ENCODE measurements around the gene NDUFB7. TPM values are rescaled to one million over a fixed set of nuclear protein-coding genes. Genes with fewer than 3 reads are reported as not detected.
A peak's percentile ranks its signal among the peaks of the same experiment; 100 is the strongest.

Gene NDUFB7
- total and polyA plus RNA-seq, 12 donors = 347 to 1,673 (median 476) TPM

GRCh38 chr19:14517840-14518505 lies 53.9 kb downstream of the NDUFB7 start, which contains the start of gene DNAJB1:
TSS of gene DNAJB1 (minus strand) at chr19:14518397. CDS start at chr19:14518349, 48 bp downstream.
- Histone ChIP-seq H3K27me3 (no peaks in the 10 kb centered on the region), H3K9me3 (no peaks in the 10 kb centered on the region), H3K36me3 (peaks cover 0 to 38% (median 23%) of the 10 kb centered on the region in 9 donors), H3K27ac (peak within 1 kb of the TSS; percentile 96 to 100 (median 100)), H3K4me1 (peaks cover 15 to 55% (median 42%) of the 10 kb centered on the region in 9 donors), H3K4me3 (peak within 1 kb of the TSS; percentile 65 to 99 (median 92))
- intact Hi-C loops (cut with DNase I) = loop anchor here in 2 of 10 donors (1.0 to 2.0 kb wide), 2 partner anchors 21 to 22 kb away; partner anchors contain the start of gene GIPC1 (in 2 of the 2)
- ATAC-seq (peak; percentile 81 to 90 (median 88)), DNase-seq (peak; percentile 83 to 87)
- TF ChIP-seq, protein P1, sequence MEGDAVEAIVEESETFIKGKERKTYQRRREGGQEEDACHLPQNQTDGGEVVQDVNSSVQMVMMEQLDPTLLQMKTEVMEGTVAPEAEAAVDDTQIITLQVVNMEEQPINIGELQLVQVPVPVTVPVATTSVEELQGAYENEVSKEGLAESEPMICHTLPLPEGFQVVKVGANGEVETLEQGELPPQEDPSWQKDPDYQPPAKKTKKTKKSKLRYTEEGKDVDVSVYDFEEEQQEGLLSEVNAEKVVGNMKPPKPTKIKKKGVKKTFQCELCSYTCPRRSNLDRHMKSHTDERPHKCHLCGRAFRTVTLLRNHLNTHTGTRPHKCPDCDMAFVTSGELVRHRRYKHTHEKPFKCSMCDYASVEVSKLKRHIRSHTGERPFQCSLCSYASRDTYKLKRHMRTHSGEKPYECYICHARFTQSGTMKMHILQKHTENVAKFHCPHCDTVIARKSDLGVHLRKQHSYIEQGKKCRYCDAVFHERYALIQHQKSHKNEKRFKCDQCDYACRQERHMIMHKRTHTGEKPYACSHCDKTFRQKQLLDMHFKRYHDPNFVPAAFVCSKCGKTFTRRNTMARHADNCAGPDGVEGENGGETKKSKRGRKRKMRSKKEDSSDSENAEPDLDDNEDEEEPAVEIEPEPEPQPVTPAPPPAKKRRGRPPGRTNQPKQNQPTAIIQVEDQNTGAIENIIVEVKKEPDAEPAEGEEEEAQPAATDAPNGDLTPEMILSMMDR (IDR thresholded peaks at IDR 0.05) = no peak
- 0% methylated on average over 78 to 81 of the region's 82 CpGs for WGBS, 2 donors

- peak overlapping the region; percentile 96 to 100 (median 100) for H3K27ac ChIP-seq
- peaks cover 15 to 55% (median 42%) of the 10 kb centered on the region in 9 donors for H3K4me1 ChIP-seq
- peak overlapping the region; percentile 65 to 99 (median 92) for H3K4me3 ChIP-seq
- H3K27me3 ChIP-seq = no peaks in the 10 kb centered on the region
- no peaks in the 10 kb centered on the region for H3K9me3 ChIP-seq
- DNase-seq (no peak), ATAC-seq (peak in 1 of 8 donors; percentile 0)
- WGBS, 2 donors = 0% methylated on average over 32 of the region's 32 CpGs
- H3K36me3 ChIP-seq = peaks cover 0 to 39% (median 23%) of the 10 kb centered on the region in 9 donors
- intact Hi-C loops (cut with DNase I) = loop anchor here in 1 of 10 donors (2.0 kb wide), 1 partner anchor 21 kb away; the partner anchor contains the start of gene GIPC1
- TF ChIP-seq, protein P1 (IDR thresholded peaks at IDR 0.05) = no peak
Observed at GRCh38 chr19:14517446-14517839, 54.4 kb downstream of the NDUFB7 start.

- Histone ChIP-seq H3K9me3 (no peaks in the 10 kb centered on the region), H3K4me1 (peaks cover 15 to 55% (median 42%) of the 10 kb centered on the region in 9 donors), H3K4me3 (peak overlapping the region; percentile 65 to 99 (median 92)), H3K27me3 (no peaks in the 10 kb centered on the region), H3K36me3 (peaks cover 0 to 39% (median 23%) of the 10 kb centered on the region in 9 donors), H3K27ac (peak overlapping the region; percentile 96 to 100 (median 100))
- TF ChIP-seq, protein P1 (IDR thresholded peaks at IDR 0.05) = no peak
- DNase-seq (no peak), ATAC-seq (no peak)
- 19 to 24% methylated on average over 22 of the region's 22 CpGs for WGBS, 2 donors
- intact Hi-C loops (cut with DNase I) = loop anchor here in 1 of 10 donors (2.0 kb wide), 1 partner anchor 20 kb away; the partner anchor contains the start of gene GIPC1
Observed at GRCh38 chr19:14516746-14517438, 55.0 kb downstream of the NDUFB7 start.

Small RNA genes within 50 kb of the gene (microRNA-seq; reads per million reads assigned to microRNA genes)
- gene MIR639 = 0.51 to 0.60 reads per million in 2 donors

Other genes starting within 250 kb of the NDUFB7 start
- gene ADGRE5, start 190.6 kb downstream of the NDUFB7 start, total RNA-seq = 10 to 100 TPM; 24.0 to 58.0 (median 32.8) TPM
- gene ADGRE5, start 190.6 kb downstream of the NDUFB7 start, polyA plus RNA-seq = 10 to 100 TPM; 14.5 to 30.6 TPM
- gene DDX39A, start 152.7 kb downstream of the NDUFB7 start, total RNA-seq = 10 to 100 TPM; 15.4 to 39.6 (median 21.7) TPM
- 100 to 1,000 TPM in 1 of 2 donors, 10 to 100 TPM in 1; 78.3 to 110 TPM for gene DDX39A, start 152.7 kb downstream of the NDUFB7 start, polyA plus RNA-seq
- 100 to 1,000 TPM in 9 of 10 donors, 10 to 100 TPM in 1; 85.2 to 176 (median 126) TPM for gene PKN1, start 138.8 kb downstream of the NDUFB7 start, total RNA-seq
- gene PKN1, start 138.8 kb downstream of the NDUFB7 start, polyA plus RNA-seq = 100 to 1,000 TPM; 108 to 146 TPM
- gene PTGER1, start 96.7 kb downstream of the NDUFB7 start, total RNA-seq = under 1 TPM in 1 of 10 donors, not detected in 9; 0.17 TPM
- gene PTGER1, start 96.7 kb downstream of the NDUFB7 start, polyA plus RNA-seq = under 1 TPM in 1 of 2 donors, not detected in 1; 0.16 TPM
- 10 to 100 TPM; 41.6 to 51.5 (median 45.8) TPM for gene GIPC1, start 75.9 kb downstream of the NDUFB7 start, total RNA-seq
- 10 to 100 TPM; 57.3 to 84.1 TPM for gene GIPC1, start 75.9 kb downstream of the NDUFB7 start, polyA plus RNA-seq
- 10 to 100 TPM; 40.3 to 99.0 (median 46.4) TPM for gene DNAJB1, start 53.7 kb downstream of the NDUFB7 start, total RNA-seq
- gene DNAJB1, start 53.7 kb downstream of the NDUFB7 start, polyA plus RNA-seq = 10 to 100 TPM; 23.6 to 44.2 TPM
- 10 to 100 TPM; 61.4 to 99.6 (median 73.1) TPM for gene TECR, start 42.5 kb downstream of the NDUFB7 start, total RNA-seq
- gene TECR, start 42.5 kb downstream of the NDUFB7 start, polyA plus RNA-seq = 100 to 1,000 TPM in 1 of 2 donors, 10 to 100 TPM in 1; 88.7 to 194 TPM
- under 1 TPM in 1 of 10 donors, not detected in 9; 0.12 TPM for gene CLEC17A, start 11.0 kb upstream of the NDUFB7 start, total RNA-seq
- not detected for gene CLEC17A, start 11.0 kb upstream of the NDUFB7 start, polyA plus RNA-seq
- under 1 TPM in 7 of 10 donors, not detected in 3; 0.15 to 0.78 (median 0.26) TPM for gene ADGRE3, start 102.8 kb upstream of the NDUFB7 start, total RNA-seq
- under 1 TPM in 1 of 2 donors, not detected in 1; 0.01 TPM for gene ADGRE3, start 102.8 kb upstream of the NDUFB7 start, polyA plus RNA-seq
- gene ZNF333, start 118.0 kb upstream of the NDUFB7 start, total RNA-seq = 10 to 100 TPM in 2 of 10 donors, 1 to 10 TPM in 8; 5.8 to 10.3 (median 8.5) TPM
- 10 to 100 TPM in 1 of 2 donors, 1 to 10 TPM in 1; 4.2 to 12.8 TPM for gene ZNF333, start 118.0 kb upstream of the NDUFB7 start, polyA plus RNA-seq
- 1 to 10 TPM in 4 of 10 donors, under 1 TPM in 6; 0.17 to 5.0 (median 0.87) TPM for gene ADGRE2, start 206.5 kb upstream of the NDUFB7 start, total RNA-seq
- gene ADGRE2, start 206.5 kb upstream of the NDUFB7 start, polyA plus RNA-seq = under 1 TPM; 0.38 to 0.44 TPM